GM12891 (cell line): ENCODE measurements around the gene AHI1.

Experiments used
- POLR2A ChIP-seq: IDR thresholded peaks from 2 replicates; pipeline ENCODE4 v1.6.1; 2011; ENCODE audit warnings: low read depth, low read length, control low read depth
- POLR2AphosphoS5 ChIP-seq: IDR thresholded peaks from 2 replicates; pipeline ENCODE4 v1.6.1; 2011; ENCODE audit warnings: low read depth, low read length, control low read depth
- TAF1 ChIP-seq: IDR thresholded peaks from 2 replicates; pipeline ENCODE4 v1.6.1; 2011; ENCODE audit warnings: low read depth, low read length, control low read depth

GRCh38 chr6:135324531-135324930 lies 173.0 kb downstream of the AHI1 start:
- no peak for TF ChIP-seq POLR2AphosphoS5
- no peak for TF ChIP-seq POLR2A
- no peak for TF ChIP-seq TAF1
